Stimulated activated CD4-positive, alpha-beta T cell treated with anti-CD3 and anti-CD28 coated beads, Interleukin-15, amount 100 ng/mL, for 1 hour (primary cell): ENCODE measurements around the gene MTHFD1.

Source experiments
- DNase-seq, 2 donors: peaks; one replicate each; pipeline ENCODE4 v3.0.0-alpha.2; 2020; ENCODE audit warnings: low read depth in 1 of 2, low spot score in 1 of 2

Gene MTHFD1

DNA sequence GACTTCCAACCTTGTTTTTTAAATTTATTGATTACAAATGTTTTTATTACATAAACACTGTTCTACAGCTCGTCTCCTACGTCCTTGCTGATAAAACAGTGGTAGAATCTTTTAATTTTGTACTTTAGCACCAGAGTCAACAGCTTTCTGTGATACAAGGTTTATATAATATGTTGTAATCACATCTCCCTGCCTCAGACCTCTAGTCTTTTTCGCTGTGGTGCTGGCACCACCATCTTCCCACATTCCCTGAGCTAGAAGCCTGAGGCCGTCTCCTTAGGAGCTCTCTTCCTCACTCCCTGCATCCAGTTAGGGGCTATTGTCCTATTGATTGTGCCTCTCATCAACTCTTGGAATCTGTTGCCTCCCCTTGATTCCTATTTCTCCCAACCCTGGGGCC, 17.1 kb downstream of the MTHFD1 start:
- no peak for DNase-seq

DNA sequence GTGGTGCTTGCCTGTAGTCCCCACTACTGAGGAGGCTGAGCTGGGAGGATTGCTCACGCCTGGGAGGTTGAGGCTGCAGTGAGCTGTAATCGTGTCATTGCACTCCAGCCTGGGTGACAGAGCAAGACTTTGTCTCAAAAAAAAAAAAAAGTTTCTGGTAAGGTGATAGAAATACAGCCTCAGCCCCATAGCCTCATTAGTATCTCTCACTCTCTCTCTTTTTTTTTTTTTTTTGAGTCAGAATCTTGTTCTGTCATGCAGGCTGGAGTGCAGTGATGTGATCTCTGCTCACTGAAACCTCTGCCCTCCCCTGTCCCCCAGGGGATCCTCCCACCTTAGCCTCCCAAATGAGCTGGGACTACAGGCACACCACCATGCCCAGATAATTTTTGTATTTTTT, 19.2 kb downstream of the MTHFD1 start:
- no peak for DNase-seq

DNA sequence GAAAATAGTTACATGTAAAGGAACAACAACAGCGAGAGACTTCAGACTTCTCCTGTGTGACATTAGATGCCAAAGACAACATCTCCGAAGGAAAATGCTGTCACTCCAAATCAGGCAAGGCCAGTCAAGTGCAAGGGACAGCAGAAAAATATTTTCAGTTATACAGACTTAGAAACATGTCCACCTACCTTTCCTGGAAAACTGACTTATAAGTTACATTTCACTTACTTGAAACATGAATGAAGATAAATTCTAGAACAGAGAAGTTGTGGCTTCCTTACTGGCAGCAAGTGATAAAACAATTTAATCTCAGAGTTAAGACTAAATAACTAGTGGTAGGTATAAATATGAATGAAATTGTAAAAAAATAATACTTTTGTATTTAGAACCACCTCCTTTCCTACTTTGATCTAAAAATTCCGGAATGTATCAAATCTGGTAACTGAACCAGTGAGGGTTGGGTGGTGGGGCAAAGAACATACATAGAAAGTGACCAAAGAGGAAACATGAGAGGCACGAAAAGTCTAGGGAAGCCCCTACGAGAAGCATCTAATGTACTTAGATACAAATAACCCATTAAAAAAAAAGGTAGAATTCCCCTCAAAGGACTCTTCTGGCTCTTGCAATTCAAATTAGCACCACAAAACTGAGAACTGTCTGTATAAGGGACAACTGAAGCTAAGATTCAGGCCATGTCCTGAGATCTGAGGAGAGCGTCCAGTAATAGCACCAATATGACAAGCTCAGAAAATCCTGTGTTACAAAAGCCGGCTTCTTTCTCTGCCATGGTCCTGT, 21.2 kb downstream of the MTHFD1 start:
- no peak for DNase-seq

DNA sequence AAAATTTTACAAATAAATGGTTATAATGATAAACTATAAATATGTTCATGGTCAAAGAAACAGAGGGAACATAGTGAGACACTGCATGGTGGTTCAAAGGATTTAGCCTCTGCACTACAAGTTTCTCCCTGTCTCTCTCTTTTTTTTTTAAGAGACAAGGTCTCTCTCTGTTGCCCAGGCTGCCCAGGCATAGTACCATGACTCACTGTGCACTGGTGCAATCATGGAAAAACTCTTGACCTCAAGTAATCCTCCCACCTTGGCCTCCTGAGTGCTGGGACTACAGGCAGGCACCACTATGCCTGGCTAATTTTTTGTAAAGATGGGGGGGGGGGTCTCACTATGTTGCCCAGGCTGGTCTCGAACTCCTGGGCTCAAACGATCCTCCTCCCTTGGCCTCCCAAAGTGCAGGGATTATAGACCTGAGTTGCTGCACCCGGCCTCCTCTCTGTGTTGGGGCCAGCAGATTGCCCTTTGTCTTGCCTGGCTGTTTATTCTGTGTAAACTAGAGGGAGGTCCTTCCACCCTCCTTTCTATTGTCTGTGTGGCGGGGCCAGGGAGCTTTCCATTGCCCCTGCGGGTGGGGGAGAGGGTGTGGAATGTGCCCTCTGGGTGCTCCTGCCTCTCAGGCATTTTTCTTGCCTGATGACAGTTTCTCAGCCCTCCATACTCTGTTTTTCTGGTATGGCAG, 22.1 kb downstream of the MTHFD1 start:
- DNase-seq = no peak

DNA sequence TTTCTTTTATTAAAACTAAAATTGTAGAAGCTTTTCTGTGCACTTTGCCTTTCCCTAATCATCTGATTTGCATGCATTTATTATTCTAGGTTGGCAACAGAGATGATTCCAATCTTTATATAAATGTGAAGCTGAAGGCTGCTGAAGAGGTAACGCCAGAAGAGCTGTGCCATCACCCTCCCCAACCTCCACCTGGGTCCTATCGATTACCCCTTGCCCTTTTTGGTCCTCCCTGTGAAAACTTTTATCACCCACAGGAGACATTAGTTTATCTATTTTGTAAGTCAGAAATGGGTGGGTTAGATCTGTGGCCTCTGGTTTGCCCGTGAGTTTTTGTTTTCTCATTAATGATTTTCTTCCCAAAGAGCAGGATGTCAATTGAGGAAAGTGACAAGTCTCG, 22.8 kb downstream of the MTHFD1 start:
- no peak for DNase-seq

DNA sequence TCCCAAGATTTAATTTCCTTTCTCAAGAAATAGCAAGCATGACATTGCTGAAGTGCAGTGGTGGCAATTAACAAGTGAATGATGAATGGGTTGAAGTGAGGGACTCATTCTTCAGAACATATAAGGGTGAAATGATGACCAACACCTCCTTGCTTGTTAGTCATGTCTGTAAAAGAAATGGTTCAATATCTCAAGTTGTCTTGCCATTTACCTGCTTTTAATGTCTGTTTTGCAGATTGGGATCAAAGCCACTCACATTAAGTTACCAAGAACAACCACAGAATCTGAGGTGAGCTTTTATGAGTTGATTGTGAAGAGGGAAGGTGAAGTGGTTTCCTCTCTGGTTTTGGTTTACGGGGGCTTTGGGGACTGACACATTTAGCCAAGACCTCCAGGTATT, 24.1 kb downstream of the MTHFD1 start:
- no peak for DNase-seq

DNA sequence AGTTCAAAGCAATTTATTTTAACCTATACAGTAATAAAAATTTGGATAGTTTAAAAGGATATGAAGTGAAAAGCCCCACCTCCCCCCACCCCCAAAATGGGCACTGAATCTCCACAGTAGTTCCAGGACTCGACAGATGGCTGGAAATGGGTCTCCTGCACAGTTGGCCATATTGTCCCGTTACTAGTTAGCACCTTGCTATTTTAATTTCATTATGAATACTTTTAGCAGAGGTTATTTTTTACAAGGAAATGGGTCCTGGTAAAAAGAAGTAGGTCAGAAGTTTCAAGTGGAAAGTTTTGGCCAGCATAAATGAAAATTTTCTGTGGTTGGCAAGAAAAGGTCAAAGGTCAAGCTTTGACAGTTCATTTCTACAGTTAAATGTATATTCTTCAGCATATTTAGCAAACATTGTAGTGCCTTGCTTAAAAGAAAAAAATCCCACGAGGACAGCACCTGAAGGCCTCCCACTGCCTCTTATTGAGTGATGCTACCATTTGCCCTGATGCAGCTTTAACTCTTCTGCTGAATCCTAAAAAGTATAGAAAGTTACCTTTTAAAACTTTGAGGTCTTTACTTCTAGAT, 28.3 kb downstream of the MTHFD1 start:
- DNase-seq = no peak

DNA sequence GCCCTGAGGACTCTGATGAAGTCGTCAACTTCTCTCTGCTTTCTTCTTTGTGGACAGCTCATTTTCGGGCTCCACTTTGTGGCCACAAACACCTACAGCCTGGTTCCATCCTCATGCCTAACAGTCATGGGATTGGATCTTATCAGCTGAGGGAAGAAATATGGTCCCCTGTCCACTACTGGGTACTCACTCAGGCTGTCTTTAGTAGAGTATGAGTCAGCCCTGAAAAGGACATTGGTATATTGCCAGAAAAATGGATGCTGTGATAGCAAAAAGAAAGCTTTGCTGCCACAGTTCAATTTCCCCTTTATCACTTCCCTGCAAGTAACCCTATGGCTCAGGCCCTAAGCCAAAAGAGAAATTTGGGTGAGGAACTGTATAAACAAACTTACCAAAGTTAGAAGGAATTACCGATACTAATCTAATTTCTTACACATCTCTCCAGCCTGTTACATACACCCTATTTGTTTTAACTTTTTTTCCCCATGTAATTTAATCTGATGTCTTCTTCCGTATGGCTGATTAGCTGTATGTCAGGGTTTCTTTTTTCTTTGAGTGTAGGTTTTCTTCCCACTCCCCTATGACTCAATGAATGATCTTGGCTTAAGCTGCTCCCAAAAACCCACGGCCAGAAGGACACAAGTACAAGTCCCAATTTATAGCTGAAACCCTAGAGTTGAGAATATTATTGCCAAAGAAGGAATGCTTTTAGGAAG, 29.1 kb downstream of the MTHFD1 start:
- DNase-seq = no peak

DNA sequence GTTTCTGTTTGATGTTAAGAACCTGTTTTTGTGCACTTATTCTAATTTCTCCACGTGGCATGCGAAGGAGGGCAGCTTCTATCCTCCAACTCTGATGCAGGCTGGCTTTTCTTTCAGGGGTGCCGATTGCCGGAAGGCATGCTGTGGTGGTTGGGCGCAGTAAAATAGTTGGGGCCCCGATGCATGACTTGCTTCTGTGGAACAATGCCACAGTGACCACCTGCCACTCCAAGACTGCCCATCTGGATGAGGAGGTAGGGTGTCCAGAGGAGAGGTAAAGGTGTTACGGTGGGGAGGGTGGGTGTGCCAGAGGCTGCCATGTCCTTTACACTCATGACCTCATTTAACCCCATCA, 29.6 kb downstream of the MTHFD1 start:
- DNase-seq = no peak

DNA sequence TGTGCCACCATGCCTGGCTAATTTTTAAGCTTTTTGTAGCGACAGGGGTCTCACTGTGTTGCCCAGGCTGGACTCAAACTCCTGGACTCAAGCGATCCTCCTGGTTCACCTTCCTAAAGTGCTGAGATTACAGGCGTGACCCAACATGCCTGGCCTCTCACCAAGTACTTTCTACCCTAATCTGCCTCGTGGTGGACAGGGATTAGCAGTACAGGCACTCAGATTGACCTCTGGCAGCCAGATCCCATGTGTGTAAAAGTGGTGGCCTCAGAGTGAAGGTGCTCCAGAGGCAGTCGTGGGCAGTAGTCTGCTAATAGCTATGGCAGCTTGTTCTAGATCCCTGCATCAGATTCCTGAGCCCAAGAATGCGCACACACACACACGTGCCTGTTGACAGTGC, 30.9 kb downstream of the MTHFD1 start:
- DNase-seq = no peak

DNA sequence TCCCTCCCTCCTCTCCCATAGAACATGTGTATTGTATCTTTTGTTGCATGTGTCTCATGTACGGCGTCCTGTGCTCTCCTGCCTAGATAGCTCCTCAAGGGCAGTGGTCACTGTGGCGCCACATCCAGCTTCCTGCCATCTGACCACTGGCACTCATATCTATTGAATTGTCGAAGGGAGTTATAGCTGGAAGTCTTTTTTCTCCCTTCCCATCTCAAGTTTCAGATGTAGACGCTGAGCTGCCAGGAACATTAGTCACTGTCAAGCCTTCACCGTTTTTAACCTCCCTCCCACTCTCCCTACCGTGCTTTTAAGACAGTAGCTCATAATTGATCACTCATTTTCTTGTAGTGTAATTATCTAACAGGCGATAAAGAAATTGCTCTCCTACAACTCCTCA, 33.0 kb downstream of the MTHFD1 start:
- no peak for DNase-seq

DNA sequence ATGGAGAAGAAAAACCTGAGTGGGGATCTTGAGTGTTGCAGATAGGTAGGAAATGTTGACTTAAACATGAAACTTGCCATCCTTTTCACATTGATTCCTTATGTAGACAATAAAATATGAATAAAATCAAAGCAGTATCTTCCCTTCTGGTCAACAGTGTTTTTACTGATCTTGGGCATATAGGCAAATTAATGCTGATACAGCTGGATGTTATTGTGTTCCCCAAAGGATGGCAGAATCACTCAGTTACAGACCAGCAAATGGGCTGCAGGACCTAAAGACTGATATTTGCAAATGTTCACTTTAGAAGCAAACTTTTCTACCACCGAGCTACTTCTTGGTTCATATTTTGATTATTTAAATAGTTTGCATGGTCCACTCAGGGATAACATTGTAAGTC, 33.9 kb downstream of the MTHFD1 start:
- DNase-seq = no peak

DNA sequence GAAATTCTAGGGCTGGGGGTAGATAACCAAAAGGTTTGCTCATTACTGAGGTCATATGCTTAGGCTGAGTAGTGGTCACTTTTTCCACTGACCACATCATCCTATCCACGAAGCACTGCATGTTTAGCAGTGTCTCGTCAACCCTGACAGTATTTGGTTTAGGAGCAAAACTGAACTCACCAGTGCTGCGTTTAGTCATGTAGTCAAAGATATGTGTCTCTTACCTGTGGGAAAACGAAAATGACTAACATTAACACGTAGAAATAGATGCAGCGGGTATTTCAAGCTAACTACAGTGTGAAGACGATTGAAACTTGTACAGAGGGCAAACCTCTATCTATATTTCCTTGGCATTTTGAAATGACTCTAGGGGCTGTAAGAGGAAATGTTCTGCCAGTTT, 34.6 kb downstream of the MTHFD1 start:
- no peak for DNase-seq

DNA sequence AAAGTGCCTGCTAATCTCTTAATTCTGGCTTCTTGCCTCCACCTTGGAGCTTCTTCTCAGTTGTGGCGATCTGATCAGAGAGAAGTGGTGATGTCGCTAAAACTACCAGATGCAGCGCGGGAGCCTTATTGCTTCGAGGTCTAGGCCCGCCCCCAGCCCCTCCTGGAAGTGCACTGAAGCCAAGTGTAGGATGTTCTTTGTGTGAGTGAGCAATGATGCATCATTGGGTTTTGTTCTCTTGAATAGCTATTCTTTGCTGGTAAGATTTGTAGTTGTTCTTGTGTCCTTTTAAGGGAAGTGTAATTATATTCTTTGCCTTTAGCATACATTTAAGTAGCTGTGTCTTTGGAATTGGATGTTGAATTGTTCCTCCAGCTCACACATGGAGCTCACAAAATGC, 35.8 kb downstream of the MTHFD1 start:
- DNase-seq = no peak

DNA sequence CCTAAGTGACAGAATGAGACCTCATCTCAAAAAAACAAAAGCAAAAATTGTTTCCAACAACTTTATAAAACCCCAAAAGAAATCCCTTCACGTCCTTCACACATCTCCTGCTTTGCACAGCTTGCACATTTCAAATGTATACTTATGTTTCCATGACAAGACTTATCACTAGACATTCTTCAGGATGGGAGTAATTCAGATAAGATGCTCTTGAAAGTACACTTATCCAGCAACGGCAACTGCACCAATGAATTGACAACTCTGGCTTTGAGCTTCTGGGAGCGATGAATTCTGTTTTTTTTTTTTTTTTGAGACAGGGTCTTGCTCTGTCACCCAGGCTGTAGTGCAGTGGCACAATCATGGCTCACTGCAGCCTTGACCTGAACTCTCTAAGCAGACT, 46.4 kb downstream of the MTHFD1 start:
- no peak for DNase-seq

DNA sequence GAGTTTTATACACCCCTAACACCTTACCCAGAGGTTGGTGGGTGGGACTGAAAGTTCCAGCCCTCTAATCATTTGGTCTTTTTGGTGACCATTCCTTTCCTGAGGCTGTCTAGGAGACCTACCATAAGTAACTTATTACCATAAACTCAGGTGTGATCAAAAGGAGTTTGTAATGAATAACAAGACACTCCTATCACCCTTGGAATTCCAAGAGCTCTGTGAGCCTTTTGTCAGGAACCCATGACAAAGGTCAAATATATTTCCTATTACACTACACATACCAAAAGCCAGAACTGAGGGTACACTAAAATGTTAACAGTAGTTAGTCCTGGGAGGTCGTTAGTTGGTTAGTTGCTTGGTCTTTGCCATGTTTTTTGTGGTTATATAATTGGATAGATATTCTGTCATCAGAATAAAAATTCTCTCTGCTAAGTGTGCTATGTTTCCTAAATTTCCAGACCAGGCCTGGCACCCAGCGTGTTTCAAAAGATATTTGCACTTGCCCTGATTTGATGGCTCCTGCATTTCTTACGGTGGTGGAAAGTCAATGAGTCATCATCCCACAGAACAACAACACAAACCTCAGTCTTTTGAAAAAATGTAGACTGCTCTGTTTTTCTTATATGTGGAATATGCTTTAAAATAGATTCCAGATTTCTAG, 50.2 kb downstream of the MTHFD1 start:
- DNase-seq = no peak

DNA sequence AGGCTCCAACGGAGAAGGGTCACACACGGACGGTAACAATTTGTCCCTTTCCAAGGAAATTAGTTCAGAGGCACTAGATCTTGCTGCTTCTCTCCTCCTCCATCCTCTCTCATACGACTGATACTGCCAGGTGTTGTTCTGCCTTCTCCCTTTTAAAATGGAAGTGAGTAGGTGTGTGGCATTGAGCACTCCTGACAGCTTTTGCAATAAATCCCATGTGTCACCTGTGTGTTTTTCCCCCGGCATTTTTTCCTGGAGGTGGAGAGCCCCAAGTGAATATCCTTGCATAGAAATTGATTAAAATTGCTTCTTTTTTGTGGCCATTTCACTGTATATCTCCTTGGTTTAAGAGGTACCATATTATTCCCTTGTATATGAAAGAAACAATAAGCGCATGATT, 51.0 kb downstream of the MTHFD1 start:
- no peak for DNase-seq

DNA sequence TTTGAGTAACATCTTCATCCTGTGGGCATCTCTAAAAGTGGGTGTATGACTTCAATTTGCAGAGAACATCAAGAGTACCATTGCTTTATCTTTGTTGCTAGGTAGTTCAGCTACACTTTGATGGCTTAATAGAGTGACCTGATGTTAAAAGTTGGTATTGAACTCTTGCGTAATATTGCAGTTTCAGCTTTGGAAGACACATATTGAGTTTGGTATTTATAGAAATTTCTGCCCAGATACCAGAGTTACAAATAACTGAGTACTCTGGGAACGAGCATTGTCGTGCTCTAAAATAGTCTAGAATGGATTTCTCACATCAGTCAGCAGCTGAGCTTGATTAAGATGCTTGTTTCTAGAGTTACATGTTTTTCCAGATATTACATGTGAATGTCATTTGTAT, 52.3 kb downstream of the MTHFD1 start:
- DNase-seq = no peak

DNA sequence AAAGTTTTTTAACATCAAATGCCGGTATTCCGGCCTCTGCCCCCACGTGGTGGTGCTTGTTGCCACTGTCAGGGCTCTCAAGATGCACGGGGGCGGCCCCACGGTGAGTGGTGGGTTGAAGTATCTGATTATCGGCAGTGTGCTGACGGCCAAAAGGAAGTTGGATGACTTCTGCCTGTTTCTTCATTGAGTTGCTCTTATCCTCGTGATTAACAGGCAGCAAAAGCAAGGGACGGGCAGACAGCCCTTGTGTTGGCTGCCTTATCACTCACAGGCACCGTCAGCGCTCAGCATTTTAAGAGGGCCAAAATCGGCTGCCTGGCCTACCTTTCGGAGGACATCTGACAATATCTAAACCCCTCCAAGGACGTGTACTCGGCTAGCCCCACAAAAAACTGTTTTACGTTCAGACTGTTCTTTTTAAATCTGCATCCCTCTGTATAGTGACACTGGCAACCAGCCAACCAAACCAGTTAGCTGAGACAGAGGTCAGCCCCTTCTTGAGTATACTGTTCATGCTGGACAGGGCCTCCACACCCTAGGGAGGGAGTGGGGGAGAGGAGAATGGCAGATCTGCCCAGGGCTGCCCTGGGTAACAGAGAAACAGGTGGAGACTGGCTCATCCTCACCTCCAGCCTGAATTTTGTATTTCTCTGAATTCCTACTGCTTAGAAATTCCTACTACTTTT, 54.3 kb downstream of the MTHFD1 start:
- no peak for DNase-seq

DNA sequence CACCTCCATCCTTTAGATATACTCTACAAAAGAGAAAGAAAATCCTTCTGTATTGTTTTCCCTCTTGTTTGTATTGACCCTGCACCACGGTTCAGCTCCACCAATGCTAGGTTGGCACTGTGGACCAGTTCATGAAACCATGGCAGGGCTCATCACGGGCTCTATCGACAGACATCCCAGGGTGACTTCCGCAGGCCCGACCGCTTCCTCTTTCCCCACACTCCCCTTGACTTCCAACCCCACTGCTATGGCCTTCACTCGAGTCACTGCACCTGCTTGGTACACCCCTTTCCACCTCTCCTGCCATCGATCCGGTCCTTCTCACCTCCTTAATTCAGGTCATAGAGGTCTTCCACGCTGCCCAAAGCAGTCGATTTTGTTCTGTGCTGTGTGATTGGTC, 56.0 kb downstream of the MTHFD1 start:
- DNase-seq = no peak
